GM18867 (cell line): Measurements from ENCODE around the gene NCBP2L.
A peak's percentile ranks its signal among the peaks of the same experiment; 100 is the strongest.

Experiments used
- ATAC-seq: cut with Tn5 transposase; IDR thresholded peaks from one replicate; pipeline ENCODE4 v1.9.1; 2021; ENCODE audit warnings: mild to moderate bottlenecking, moderate library complexity; ENCODE audit not compliant: unreplicated experiment

NCBP2L gene

GRCh38 chrX:107752043-107752442 is 25.5 kb upstream of the NCBP2L start:
- no peak for ATAC-seq

GRCh38 chrX:107752714-107753113 is 24.8 kb upstream of the NCBP2L start:
- no peak for ATAC-seq

- ATAC-seq: no peak
Observed at GRCh38 chrX:107753187-107753586, 24.3 kb upstream of the NCBP2L start.

GRCh38 chrX:107755721-107756120 is 21.8 kb upstream of the NCBP2L start:
- ATAC-seq: no peak

- no peak for ATAC-seq
Observed at GRCh38 chrX:107758231-107758766, 19.2 kb upstream of the NCBP2L start.

GRCh38 chrX:107760304-107761077 is 17.0 kb upstream of the NCBP2L start:
- ATAC-seq: peak; percentile 52

GRCh38 chrX:107763647-107764046 is 13.9 kb upstream of the NCBP2L start:
- ATAC-seq: no peak

GRCh38 chrX:107764845-107765608 is 12.5 kb upstream of the NCBP2L start:
- no peak for ATAC-seq

GRCh38 chrX:107766470-107767150 is 10.9 kb upstream of the NCBP2L start:
- no peak for ATAC-seq

- no peak for ATAC-seq
Observed at GRCh38 chrX:107768051-107768450, 9.5 kb upstream of the NCBP2L start.

GRCh38 chrX:107769581-107770317 is 7.8 kb upstream of the NCBP2L start:
- no peak for ATAC-seq

- ATAC-seq: no peak
Observed at GRCh38 chrX:107773206-107773605, 4.3 kb upstream of the NCBP2L start.

- no peak for ATAC-seq
Observed at GRCh38 chrX:107773906-107774435, 3.6 kb upstream of the NCBP2L start.

GRCh38 chrX:107775000-107775733 is 2.4 kb upstream of the NCBP2L start:
- peak; percentile 7 for ATAC-seq

GRCh38 chrX:107775734-107776511 is 1.6 kb upstream of the NCBP2L start, which contains the start of gene TSC22D3:
Gene TSC22D3, minus strand, starts transcription at chrX:107775787. Its CDS starts 368 bp downstream, at chrX:107775419.
- peak; percentile 81 for ATAC-seq

GRCh38 chrX:107776649-107777535 is 641 bp upstream of the NCBP2L start:
- peak; percentile 86 for ATAC-seq

- ATAC-seq: no peak
Observed at GRCh38 chrX:107780525-107780924, 3.0 kb downstream of the NCBP2L start.

GRCh38 chrX:107787827-107788226 is 10.3 kb downstream of the NCBP2L start:
- no peak for ATAC-seq
